Measurements from ENCODE around the gene YJEFN3.

YJEFN3 gene

DNA sequence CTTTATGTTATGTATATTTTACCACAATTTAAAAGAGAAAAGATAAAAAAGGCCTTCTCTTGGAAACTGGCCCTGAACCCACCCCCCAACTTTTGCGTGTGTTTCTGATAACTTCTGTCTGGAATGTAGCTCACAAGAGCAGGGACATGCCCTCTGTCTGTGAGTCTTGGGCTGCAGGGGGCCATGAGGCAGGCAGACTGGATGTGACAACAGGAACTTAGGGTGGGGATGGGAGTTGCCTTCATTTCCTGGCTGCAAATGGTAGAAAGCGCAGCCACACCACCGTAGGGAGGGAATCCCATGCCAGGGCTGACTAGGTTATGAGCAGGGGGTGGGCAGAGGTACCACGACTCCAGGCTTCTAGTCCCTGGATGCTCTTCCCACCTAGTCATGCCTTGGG, 31.2 kb downstream of the YJEFN3 start:
- TF ChIP-seq POLR2AphosphoS5 (IDR thresholded peaks at IDR 0.05; ENCODE audit: low read depth, low read length) (no peak), POLR2A (IDR thresholded peaks at IDR 0.05; ENCODE audit: low read depth, low read length) (no peak), TAF1 (IDR thresholded peaks at IDR 0.05; ENCODE audit: low read depth, low read length) (no peak), SPI1 (IDR thresholded peaks at IDR 0.05; ENCODE audit: low read depth, low read length) (no peak)
- no peak for FAIRE-seq
- DNase-seq (ENCODE audit: insufficient read length, low spot score): no peak

DNA sequence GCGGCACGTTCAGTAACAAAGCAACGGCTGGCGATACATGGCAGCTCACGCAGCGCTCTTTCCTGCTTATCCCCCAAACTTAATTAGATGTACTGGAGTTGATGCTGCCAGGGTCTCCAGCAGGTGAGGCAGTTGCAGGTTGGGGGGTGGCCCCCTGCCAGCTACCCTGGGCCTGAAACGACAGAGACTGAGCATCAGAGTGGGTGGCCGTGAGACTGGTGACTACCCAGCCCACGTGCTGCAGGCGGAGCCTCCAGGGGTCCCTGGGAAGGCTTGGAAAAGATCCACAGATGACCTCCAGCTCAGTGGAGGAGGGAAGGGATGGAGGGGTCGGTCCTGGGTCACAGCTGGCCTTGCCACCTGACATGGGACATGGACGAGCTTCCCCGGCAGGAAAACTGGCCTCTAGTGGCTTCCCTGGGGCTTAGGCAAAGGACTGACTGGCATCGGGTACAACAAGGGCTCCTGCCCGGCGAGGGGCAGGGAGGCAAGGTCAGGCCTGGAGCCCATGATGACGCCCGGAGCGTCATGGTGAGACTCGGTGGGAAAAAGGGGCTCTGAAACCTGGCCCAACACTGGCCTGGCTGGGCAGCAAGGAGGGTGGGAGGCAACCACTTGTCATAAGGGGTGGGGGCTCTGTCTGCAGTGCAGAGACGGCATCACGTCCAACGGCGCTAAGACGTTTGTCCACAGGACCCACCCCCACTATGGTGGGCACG, 33.4 kb downstream of the YJEFN3 start:
- DNase-seq (ENCODE audit: insufficient read length, low spot score) (no peak), FAIRE-seq (no peak)
- TF ChIP-seq PAX5 (IDR thresholded peaks at IDR 0.05; ENCODE audit: insufficient read depth, low read length, severe bottlenecking) (no peak), POLR2A (IDR thresholded peaks at IDR 0.05; ENCODE audit: low read depth, low read length) (no peak), POLR2AphosphoS5 (IDR thresholded peaks at IDR 0.05; ENCODE audit: low read depth, low read length) (no peak), TAF1 (IDR thresholded peaks at IDR 0.05; ENCODE audit: low read depth, low read length) (no peak), SPI1 (IDR thresholded peaks at IDR 0.05; ENCODE audit: low read depth, low read length) (no peak), POU2F2 (IDR thresholded peaks at IDR 0.05; ENCODE audit: low read depth, low read length) (no peak)

DNA sequence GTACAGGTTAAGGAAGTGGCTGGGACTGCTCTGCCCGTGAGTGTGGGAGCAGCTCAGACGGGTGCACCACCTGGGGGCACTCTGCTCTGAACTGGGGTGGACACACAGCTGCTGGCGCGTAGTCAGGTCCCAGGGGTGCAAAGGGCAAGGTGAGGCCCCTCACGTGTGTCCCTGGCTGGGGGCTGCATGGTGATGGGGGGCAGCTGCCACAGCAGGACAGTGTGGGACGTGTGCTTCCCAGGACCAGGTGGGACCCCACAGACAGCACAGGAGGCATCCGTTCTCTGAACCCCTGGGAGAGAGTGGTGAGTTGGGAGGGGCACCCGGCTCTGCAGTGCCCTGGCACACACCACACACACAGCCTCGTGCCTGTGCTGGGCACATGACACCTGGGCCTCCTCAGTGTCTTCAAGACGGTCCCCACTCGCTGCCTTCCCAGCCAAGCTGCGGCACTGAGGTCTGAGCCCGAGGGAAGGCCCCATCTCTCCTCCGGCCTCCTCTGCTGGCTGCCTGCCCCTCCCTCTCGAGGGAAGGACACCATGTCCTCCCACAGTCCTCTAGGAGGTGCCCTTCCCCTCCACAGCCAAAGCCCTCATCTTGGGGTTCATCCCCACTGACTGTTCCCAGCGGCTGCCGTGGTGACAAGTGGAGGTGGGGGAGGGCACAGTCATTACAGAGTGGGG, 34.1 kb downstream of the YJEFN3 start:
- no peak for FAIRE-seq
- TF ChIP-seq PAX5 (IDR thresholded peaks at IDR 0.05; ENCODE audit: insufficient read depth, low read length, severe bottlenecking) (no peak), TAF1 (IDR thresholded peaks at IDR 0.05; ENCODE audit: low read depth, low read length) (no peak), POLR2AphosphoS5 (IDR thresholded peaks at IDR 0.05; ENCODE audit: low read depth, low read length) (no peak), POU2F2 (IDR thresholded peaks at IDR 0.05; ENCODE audit: low read depth, low read length) (no peak), SPI1 (IDR thresholded peaks at IDR 0.05; ENCODE audit: low read depth, low read length) (no peak), POLR2A (IDR thresholded peaks at IDR 0.05; ENCODE audit: low read depth, low read length) (no peak)
- no peak for DNase-seq (ENCODE audit: insufficient read length, low spot score)

DNA sequence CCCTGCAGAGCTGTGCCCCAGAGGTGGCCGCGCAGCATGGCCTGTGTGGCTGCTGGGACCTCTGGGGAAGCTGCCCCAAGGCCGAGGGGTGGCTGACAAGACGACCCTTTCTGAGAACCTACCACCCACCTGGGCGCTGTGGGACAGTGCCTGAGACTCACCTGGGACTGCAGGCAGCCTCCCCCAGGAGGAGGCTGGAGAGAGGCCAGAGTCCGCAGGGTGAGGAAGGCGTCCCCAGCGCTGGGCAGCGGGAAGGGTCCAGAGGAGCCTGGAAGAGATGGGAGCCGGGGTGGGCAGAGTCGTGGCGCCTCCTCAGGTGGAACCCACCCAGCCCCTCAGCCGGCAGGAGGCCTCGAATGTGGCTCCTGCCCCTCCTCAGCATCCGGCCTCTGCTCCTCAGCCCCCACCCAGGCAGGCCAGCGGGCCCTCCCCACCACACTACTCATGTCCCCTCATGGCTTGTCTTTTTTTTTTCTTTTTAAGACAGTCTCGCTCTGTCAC, 34.7 kb downstream of the YJEFN3 start:
- TF ChIP-seq POLR2A (IDR thresholded peaks at IDR 0.05; ENCODE audit: low read depth, low read length) (no peak), PAX5 (IDR thresholded peaks at IDR 0.05; ENCODE audit: insufficient read depth, low read length, severe bottlenecking) (no peak), TAF1 (IDR thresholded peaks at IDR 0.05; ENCODE audit: low read depth, low read length) (no peak), POLR2AphosphoS5 (IDR thresholded peaks at IDR 0.05; ENCODE audit: low read depth, low read length) (no peak), POU2F2 (IDR thresholded peaks at IDR 0.05; ENCODE audit: low read depth, low read length) (no peak), SPI1 (IDR thresholded peaks at IDR 0.05; ENCODE audit: low read depth, low read length) (no peak)
- DNase-seq (ENCODE audit: insufficient read length, low spot score) (no peak), FAIRE-seq (no peak)

DNA sequence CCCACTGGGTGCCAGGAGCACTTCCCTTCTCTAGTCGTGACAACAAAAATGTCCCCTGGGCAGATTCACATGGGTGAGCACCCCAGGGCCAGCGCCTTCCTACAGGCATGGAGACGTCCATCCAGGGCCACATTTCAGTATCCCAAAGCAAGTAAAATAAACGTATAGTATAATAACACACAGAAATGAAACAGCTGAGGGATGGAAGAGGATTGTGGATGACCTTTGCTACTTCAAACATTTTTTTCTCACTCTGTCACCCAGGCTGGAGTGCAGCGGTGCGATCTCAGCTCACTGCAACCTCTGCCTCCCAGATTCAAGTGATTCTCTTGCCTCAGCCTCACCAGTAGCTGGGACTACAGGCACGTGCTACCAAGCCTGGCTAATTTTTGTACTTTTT, 37.6 kb downstream of the YJEFN3 start:
- DNase-seq (ENCODE audit: insufficient read length, low spot score) (no peak), FAIRE-seq (no peak)
- TF ChIP-seq POLR2AphosphoS5 (IDR thresholded peaks at IDR 0.05; ENCODE audit: low read depth, low read length) (no peak), SPI1 (IDR thresholded peaks at IDR 0.05; ENCODE audit: low read depth, low read length) (no peak), PAX5 (IDR thresholded peaks at IDR 0.05; ENCODE audit: insufficient read depth, low read length, severe bottlenecking) (no peak), POLR2A (IDR thresholded peaks at IDR 0.05; ENCODE audit: low read depth, low read length) (no peak), POU2F2 (IDR thresholded peaks at IDR 0.05; ENCODE audit: low read depth, low read length) (no peak)

DNA sequence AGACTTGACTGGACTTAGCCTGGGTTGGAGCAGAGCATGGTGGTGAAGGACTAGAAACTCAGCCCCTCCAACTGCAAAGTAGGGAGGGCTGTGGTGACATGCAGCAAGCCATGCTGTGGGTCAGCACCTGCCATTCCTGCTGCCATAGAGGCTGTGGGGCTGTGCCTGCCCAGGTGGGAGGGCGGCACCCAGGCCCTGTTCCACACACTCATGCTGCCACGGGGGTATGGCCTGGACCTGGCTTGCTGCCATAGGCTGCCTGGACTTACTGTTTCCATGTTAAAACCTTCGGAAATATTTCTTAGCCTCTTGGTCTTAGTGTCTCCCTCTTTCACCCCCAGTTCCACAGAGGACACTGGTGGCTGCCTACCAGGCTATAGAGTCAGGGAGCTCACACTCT, 38.7 kb downstream of the YJEFN3 start:
- TF ChIP-seq SPI1 (IDR thresholded peaks at IDR 0.05; ENCODE audit: low read depth, low read length) (no peak), TAF1 (IDR thresholded peaks at IDR 0.05; ENCODE audit: low read depth, low read length) (no peak), POLR2A (IDR thresholded peaks at IDR 0.05; ENCODE audit: low read depth, low read length) (no peak), POLR2AphosphoS5 (IDR thresholded peaks at IDR 0.05; ENCODE audit: low read depth, low read length) (no peak), POU2F2 (IDR thresholded peaks at IDR 0.05; ENCODE audit: low read depth, low read length) (no peak), PAX5 (IDR thresholded peaks at IDR 0.05; ENCODE audit: insufficient read depth, low read length, severe bottlenecking) (no peak)
- DNase-seq (ENCODE audit: insufficient read length, low spot score) (no peak), FAIRE-seq (no peak)

DNA sequence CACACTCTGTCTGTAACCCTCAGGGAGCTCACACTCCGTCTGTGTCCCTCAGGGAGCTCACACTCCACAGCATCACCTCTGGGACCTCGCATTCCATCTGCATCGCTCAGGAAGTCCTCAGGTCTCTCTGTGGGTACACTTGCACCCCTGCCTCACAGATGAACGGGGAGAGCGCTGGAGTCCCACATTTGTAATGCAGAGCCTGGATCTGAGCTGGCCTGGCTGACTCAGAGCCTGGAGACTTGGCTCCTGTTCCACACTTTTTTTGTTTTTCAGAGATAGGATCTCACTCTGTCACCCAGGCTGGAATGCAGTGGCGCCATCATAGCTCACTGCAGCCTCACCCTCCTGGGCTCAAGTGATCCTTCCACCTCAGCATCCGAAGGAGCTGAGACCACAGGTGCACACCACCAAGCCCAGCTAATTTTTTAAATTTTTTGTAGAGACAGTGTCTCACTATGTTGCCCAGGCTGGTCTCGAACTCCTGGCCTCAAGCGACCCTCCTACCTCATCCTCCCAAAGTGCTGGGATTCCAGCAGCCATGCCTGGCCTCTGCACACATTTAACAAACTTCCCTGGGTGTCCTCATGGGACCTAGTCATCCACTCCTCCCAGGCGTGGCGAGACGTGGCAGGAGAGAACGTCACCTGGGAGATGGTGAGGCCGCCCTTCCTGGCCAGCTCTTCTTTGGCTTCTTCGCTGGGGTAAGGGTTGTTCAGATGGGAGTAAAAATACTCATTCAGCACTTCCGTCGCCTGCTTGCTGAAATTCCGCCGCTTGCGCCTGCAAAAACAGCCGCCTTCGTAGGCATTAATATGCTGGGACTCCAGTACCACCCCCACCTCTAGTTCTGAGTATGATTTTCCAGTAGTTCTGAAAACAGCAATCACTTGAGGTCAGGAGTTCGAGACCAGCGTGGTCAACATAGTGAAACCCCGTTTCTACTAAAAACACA, 40.4 kb downstream of the YJEFN3 start:
- FAIRE-seq (no peak), DNase-seq (ENCODE audit: insufficient read length, low spot score) (no peak)
- TF ChIP-seq PAX5 (IDR thresholded peaks at IDR 0.05; ENCODE audit: insufficient read depth, low read length, severe bottlenecking) (no peak), POU2F2 (IDR thresholded peaks at IDR 0.05; ENCODE audit: low read depth, low read length) (no peak), POLR2A (IDR thresholded peaks at IDR 0.05; ENCODE audit: low read depth, low read length) (no peak), SPI1 (IDR thresholded peaks at IDR 0.05; ENCODE audit: low read depth, low read length) (no peak), TAF1 (IDR thresholded peaks at IDR 0.05; ENCODE audit: low read depth, low read length) (no peak), POLR2AphosphoS5 (IDR thresholded peaks at IDR 0.05; ENCODE audit: low read depth, low read length) (no peak)

DNA sequence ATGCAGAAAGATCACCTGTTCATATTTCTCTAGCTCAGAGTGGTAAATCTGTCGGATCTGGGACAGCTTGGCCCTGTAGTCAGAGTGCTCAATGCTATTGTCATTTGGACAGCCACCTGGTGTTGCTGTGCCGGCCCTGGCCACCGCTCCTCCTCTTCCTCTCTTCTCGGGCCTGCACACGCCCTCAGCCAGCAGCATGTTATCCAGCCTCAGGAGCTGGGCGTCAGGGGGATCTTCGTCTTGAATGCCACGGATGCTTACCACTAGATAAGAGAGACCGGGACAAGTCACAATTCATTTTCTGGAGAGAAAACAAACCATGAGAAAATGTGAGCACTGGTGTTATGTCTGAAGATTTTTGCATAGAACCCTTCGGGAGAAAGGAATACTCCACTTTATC, 41.9 kb downstream of the YJEFN3 start:
- TF ChIP-seq PAX5 (IDR thresholded peaks at IDR 0.05; ENCODE audit: insufficient read depth, low read length, severe bottlenecking) (no peak), TAF1 (IDR thresholded peaks at IDR 0.05; ENCODE audit: low read depth, low read length) (no peak), POLR2A (IDR thresholded peaks at IDR 0.05; ENCODE audit: low read depth, low read length) (no peak), POLR2AphosphoS5 (IDR thresholded peaks at IDR 0.05; ENCODE audit: low read depth, low read length) (no peak), SPI1 (IDR thresholded peaks at IDR 0.05; ENCODE audit: low read depth, low read length) (no peak), POU2F2 (IDR thresholded peaks at IDR 0.05; ENCODE audit: low read depth, low read length) (no peak)
- DNase-seq (ENCODE audit: insufficient read length, low spot score): no peak

More for the DNA sequence above, 41.9 kb downstream of the YJEFN3 start:
- FAIRE-seq: no peak

All from GM12891 (cell line).